Activated B cell treated with CpG ODN at 0.5 μM for 24 hours (primary cell): ENCODE results near the gene CD34. TPM values are rescaled to one million over a fixed set of nuclear protein-coding genes. Genes with fewer than 3 reads are reported as not detected.

ENCODE experiments used
- ATAC-seq: fragments of 200-7000 bp; cut with Tn5 transposase; one replicate; pipeline ENCODE4 v1.10.0; 2021; ENCODE audit warnings: low read depth, mild to moderate bottlenecking, moderate library complexity
- CTCF ChIA-PET: fragments of 350-600 bp; sonication (Branson Sonifier 250); formaldehyde crosslinking; loops from one replicate; lab custom pipeline; 2021; ENCODE audit warnings: antibody characterized with exemption; lab: Charles Lee
- POLR2A ChIA-PET: fragments of 350-600 bp; sonication (Branson Sonifier 250); formaldehyde crosslinking; loops from one replicate; lab custom pipeline; 2021; ENCODE audit warnings: antibody characterized with exemption; lab: Charles Lee
- DNase-seq: peaks from one replicate; pipeline ENCODE4 v3.0.0; 2022
- H3K27ac Mint-ChIP-seq: one replicate; pipeline ENCODE4 v1.8.0; 2020; ENCODE audit warnings: mixed read lengths
- H3K27me3 Mint-ChIP-seq: one replicate; pipeline ENCODE4 v1.8.0; 2021; ENCODE audit warnings: mixed read lengths
- H3K36me3 Mint-ChIP-seq: one replicate; pipeline ENCODE4 v1.8.0; 2021; ENCODE audit warnings: low read depth, mixed read lengths
- H3K4me1 Mint-ChIP-seq: one replicate; pipeline ENCODE4 v1.8.0; 2021; ENCODE audit warnings: mixed read lengths
- H3K4me3 Mint-ChIP-seq: one replicate; pipeline ENCODE4 v1.8.0; 2020; ENCODE audit warnings: mild to moderate bottlenecking, mixed read lengths
- H3K9me3 Mint-ChIP-seq: one replicate; pipeline ENCODE4 v1.8.0; 2020; ENCODE audit warnings: mixed read lengths
- intact Hi-C: fragments of 100-400 bp; cut with micrococcal nuclease; formaldehyde crosslinking; loops from one replicate; pipeline ENCODE4 v1.15.1; 2024
- total RNA-seq: library from RNA; stranded (reverse); gene quantifications from 2 replicates; pipeline ENCODE4 v1.2.3, GENCODE V29; 2022
- TF ChIP-seq, protein P1 (sequence below): fragments of 200-600 bp; IDR thresholded peaks from one replicate; pipeline ENCODE4 v1.8.0; 2022; ENCODE audit warnings: antibody characterized with exemption, mild to moderate bottlenecking

The CD34 gene
- total RNA-seq, 1 donor from 2014 or later: not detected

DNA sequence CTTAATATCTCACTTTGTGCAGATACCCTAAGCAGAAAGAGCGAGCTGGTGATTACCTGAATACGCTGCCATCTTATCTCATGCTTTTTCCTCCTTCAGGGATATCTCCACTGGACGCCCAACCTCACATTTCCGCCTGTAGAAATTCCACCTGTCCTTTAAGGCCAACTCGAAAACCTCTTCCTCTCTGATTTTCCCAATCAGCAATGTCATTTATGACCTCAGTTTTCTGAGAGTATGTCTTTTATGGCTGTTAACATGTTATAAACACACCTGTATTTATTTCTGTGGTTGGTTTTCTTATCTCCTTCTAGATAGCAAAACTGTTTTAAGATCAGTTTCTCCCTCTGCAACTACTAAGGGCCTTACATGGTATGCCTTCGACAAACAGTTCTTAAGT is 41.1 kb downstream of the CD34 start:
- H3K36me3 Mint-ChIP-seq: peaks cover 24% of the 10 kb centered on the region

DNA sequence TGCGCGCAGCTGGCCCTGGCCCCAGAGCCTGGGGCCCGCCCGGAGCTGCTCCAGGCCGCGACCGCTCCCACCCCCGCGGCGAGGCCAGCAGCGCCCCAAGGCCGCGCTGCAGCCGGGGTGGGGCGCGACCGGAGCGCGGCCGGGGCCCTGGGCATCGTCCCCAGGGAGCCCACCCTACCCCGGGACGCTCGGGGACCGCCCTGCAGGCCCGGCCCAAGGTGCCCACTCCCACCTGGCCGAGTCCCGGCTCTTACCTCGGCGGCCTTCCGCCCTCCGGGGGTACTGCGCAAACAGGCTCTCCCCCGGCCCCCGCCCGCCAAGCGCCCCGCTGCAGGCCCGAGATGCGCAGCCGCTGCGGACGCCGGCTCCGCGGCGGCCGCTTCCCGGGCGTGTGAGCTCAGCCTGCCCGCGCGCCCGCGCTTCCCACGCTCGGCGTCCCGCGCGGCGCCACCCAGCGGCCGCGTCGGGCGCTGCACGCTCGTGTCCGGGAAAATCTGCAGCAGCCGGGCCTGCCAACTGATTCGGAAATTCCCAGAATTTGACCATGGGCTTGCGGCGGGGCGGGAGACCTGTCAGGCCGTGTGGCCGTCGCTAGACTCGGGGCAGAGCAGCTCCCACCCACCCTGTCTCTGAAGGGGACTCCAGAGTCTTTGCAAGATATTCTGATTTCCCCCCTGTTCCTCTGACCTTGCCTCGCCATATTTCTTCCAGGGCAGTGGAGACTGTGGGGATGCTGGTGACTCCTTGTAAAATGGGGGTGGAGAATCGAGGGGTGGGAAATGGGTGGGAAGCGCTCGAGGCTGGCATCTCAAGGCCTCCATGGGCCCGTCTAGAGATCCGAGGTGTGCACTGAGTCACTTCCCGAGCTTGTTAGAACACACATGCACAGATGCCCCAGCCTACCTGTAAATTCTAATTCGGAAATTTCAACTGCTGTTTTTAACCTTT is 41.9 kb downstream of the CD34 start:
- POLR2A ChIA-PET: interaction anchor here (1.1 to 17.4 kb wide), 7 partner anchors 14 to 72 kb away, joined by 3 to 547 read pairs (median 5); no protein-coding TSS in a partner anchor
- CTCF ChIA-PET: interaction anchor here (0.7 to 17.8 kb wide), 25 partner anchors 8 to 376 kb away, joined by 3 to 397 read pairs (median 4); partner anchors contain the start of gene PLXNA2
- DNase-seq: peak; percentile 74
- Mint-ChIP-seq H3K4me1 (peaks cover 86% of the 10 kb centered on the region), H3K27me3 (no peaks in the 10 kb centered on the region), H3K27ac (peak overlapping the region; percentile 86), H3K36me3 (peaks cover 28% of the 10 kb centered on the region), H3K9me3 (no peaks in the 10 kb centered on the region), H3K4me3 (peak overlapping the region; percentile 91)
- intact Hi-C loops: loop anchor here (1.0 to 5.0 kb wide), 5 partner anchors 14 to 117 kb away; partner anchors contain the start of gene CD46
- peak; percentile 83 for ATAC-seq
- TF ChIP-seq, protein P1, sequence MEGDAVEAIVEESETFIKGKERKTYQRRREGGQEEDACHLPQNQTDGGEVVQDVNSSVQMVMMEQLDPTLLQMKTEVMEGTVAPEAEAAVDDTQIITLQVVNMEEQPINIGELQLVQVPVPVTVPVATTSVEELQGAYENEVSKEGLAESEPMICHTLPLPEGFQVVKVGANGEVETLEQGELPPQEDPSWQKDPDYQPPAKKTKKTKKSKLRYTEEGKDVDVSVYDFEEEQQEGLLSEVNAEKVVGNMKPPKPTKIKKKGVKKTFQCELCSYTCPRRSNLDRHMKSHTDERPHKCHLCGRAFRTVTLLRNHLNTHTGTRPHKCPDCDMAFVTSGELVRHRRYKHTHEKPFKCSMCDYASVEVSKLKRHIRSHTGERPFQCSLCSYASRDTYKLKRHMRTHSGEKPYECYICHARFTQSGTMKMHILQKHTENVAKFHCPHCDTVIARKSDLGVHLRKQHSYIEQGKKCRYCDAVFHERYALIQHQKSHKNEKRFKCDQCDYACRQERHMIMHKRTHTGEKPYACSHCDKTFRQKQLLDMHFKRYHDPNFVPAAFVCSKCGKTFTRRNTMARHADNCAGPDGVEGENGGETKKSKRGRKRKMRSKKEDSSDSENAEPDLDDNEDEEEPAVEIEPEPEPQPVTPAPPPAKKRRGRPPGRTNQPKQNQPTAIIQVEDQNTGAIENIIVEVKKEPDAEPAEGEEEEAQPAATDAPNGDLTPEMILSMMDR: peak; percentile 34

More for the DNA sequence above, 41.1 kb downstream of the CD34 start:
- Mint-ChIP-seq H3K4me3 (peak overlapping the region; percentile 81), H3K4me1 (peaks cover 83% of the 10 kb centered on the region), H3K9me3 (no peaks in the 10 kb centered on the region), H3K27ac (peak overlapping the region; percentile 79), H3K27me3 (no peaks in the 10 kb centered on the region)
- CTCF ChIA-PET: interaction anchor here (0.7 to 17.8 kb wide), 13 partner anchors 8 to 93 kb away, joined by 3 to 397 read pairs (median 8); no protein-coding TSS in a partner anchor
- no peak for DNase-seq
- TF ChIP-seq, protein P1: no peak
- POLR2A ChIA-PET: interaction anchor here (1.2 to 17.4 kb wide), 3 partner anchors 37 to 59 kb away, joined by 3 to 547 read pairs (median 9); no protein-coding TSS in a partner anchor
- ATAC-seq: no peak
- intact Hi-C loops: loop anchor here (1.0 to 5.0 kb wide), 5 partner anchors 13 to 118 kb away; partner anchors contain the start of gene CD46

DNA sequence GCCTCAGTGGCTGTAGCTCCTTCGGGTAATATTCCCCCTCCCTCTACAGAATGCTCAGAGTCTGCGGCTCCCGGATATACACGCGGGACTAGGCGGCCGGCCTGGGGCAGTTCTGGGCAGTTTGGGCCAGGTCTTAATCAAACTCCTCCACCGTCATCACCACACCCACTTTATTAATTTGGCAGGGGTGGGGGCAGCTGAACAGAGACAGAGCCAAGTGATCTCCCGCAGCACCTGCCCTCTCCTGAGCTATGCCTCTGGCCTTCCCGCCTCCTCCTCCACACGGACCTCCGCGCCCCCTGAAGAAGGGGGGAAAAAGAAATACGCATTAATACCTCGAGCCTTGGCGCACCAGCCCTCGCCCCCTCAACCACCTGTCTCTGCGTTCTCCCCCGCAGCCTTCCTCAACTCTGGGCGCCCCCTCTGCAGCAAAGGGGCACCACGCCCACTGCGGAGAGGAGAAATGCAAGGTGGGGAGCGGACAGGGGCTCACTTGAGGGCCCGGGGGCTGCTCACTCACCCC is 42.6 kb downstream of the CD34 start:
- ChIA-PET POLR2A (interaction anchor here (0.8 to 17.4 kb wide), 9 partner anchors 8 to 71 kb away, joined by 3 to 547 read pairs (median 5); no protein-coding TSS in a partner anchor), CTCF (interaction anchor here (0.8 to 17.8 kb wide), 21 partner anchors 11 to 376 kb away, joined by 3 to 397 read pairs (median 5); partner anchors contain the start of gene PLXNA2)
- Mint-ChIP-seq H3K27ac (peak overlapping the region; percentile 86), H3K9me3 (no peaks in the 10 kb centered on the region), H3K4me1 (peaks cover 85% of the 10 kb centered on the region), H3K27me3 (no peaks in the 10 kb centered on the region), H3K4me3 (peak overlapping the region; percentile 91), H3K36me3 (peaks cover 31% of the 10 kb centered on the region)
- DNase-seq (peak; percentile 26), ATAC-seq (peak; percentile 7)
- TF ChIP-seq, protein P1: no peak
- intact Hi-C loops: loop anchor here (2.0 to 5.0 kb wide), 2 partner anchors 14 to 116 kb away; partner anchors contain the start of gene CD46

DNA sequence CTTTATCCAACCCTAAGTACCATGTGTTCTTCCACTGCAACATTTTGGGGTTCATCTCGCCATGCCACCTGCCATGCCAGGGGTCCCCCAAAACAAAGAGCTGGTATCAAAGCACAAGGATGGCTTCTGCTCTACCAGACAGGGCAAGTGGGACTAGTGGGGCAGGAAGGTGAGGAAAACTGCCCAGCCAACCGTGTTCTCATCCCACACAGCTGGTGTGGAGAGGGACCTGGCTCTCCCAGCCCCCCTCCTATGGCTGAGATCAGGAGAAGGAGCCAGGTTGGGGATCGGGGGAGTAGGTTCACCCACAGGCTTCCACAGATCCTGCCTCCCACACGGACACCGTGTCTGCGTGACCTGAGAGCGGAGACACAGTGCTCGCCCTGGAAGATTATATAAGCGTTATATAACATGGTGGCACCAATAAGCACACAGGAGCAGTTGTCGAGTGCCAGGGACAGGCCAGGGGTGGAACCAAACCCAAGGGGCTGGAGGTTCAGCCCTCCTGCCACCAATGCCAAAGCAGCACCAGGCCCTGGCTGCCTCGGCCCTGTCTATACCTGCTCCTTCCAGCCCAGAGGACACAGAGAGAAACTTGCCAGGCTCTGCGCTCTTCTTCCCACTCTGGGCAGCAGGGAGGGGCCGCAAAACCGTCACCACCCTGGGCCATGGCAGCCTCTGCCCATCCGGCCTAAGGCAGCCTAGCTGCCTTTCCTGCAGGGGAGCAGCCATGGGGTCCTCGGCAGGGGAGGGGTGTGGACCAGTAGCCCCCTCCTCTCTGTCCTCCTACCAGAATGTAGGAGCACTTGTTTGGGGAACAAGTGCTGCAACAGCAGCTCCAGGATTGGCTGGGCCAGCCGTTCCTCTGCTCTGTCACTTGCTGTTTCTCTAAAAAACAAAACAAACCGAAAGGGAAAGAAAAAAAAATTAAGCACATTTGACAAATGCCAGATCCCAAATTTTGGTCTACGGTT is 43.5 kb downstream of the CD34 start:
- no peaks in the 10 kb centered on the region for H3K9me3 Mint-ChIP-seq
- H3K4me3 Mint-ChIP-seq: peak overlapping the region; percentile 91
- ATAC-seq (no peak), DNase-seq (no peak)
- peaks cover 39% of the 10 kb centered on the region for H3K36me3 Mint-ChIP-seq
- H3K27me3 Mint-ChIP-seq: no peaks in the 10 kb centered on the region
- ChIA-PET CTCF (interaction anchor here (1.1 to 17.8 kb wide), 8 partner anchors 18 to 95 kb away, joined by 3 to 397 read pairs (median 14); no protein-coding TSS in a partner anchor), POLR2A (interaction anchor here (0.8 to 17.4 kb wide), 6 partner anchors 9 to 70 kb away, joined by 4 to 547 read pairs (median 6); no protein-coding TSS in a partner anchor)
- intact Hi-C loops: loop anchor here (2.0 to 5.0 kb wide), 2 partner anchors 15 to 115 kb away; partner anchors contain the start of gene CD46
- peaks cover 84% of the 10 kb centered on the region for H3K4me1 Mint-ChIP-seq
- TF ChIP-seq, protein P1: no peak
- peak overlapping the region; percentile 86 for H3K27ac Mint-ChIP-seq
